ENCODE results near the gene KCTD21.
A peak's percentile ranks its signal among the peaks of the same experiment; 100 is the strongest.

KCTD21 gene

DNA sequence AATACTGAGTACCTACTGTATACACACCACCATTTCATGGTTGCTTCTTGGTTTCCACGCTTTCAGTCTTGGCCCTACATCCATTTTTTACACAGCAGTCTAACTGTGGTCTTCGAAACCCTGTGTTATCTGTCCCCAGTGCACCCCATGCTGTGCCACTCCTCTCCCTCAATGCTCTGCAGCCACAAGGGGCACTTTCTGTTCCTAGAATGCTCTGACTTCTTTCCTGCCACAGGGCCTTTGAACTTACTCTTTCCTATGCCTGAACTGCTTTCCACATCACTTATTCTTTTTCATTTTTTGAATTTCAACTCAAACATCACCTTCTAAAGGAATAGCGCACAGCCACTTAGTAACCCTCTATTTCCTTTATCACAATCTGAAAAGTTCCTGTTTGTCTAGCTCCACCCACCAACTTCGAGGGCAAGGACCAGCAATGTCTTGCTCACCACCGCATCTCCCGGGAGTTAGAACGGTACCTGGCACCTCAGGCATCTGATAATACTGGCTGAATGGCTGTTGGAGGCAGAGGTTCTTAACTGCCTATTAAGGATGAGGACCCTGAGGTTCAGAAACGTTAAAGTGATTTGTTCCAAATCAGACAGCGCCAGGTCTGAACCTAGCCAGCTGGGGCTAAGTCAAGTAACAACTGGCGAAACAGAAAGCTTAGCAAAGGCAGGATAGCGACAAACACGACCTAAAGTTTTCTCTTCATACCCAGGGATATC is 49.6 kb downstream of the KCTD21 start:
- H3K9me3 ChIP-seq (ENCODE audit: severe bottlenecking) = no peaks in the 10 kb centered on the region
- peaks cover 3% of the 10 kb centered on the region for H3K4me1 ChIP-seq (ENCODE audit: insufficient read depth, poor library complexity, severe bottlenecking)
- TF ChIP-seq, protein P1, sequence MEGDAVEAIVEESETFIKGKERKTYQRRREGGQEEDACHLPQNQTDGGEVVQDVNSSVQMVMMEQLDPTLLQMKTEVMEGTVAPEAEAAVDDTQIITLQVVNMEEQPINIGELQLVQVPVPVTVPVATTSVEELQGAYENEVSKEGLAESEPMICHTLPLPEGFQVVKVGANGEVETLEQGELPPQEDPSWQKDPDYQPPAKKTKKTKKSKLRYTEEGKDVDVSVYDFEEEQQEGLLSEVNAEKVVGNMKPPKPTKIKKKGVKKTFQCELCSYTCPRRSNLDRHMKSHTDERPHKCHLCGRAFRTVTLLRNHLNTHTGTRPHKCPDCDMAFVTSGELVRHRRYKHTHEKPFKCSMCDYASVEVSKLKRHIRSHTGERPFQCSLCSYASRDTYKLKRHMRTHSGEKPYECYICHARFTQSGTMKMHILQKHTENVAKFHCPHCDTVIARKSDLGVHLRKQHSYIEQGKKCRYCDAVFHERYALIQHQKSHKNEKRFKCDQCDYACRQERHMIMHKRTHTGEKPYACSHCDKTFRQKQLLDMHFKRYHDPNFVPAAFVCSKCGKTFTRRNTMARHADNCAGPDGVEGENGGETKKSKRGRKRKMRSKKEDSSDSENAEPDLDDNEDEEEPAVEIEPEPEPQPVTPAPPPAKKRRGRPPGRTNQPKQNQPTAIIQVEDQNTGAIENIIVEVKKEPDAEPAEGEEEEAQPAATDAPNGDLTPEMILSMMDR (IDR thresholded peaks at IDR 0.05; ENCODE audit: poor library complexity, severe bottlenecking) = peak; percentile 7
- H3K4me3 ChIP-seq (ENCODE audit: severe bottlenecking) = peak overlapping the region; percentile 83
- H3K27ac ChIP-seq (ENCODE audit: poor library complexity, severe bottlenecking) = peak overlapping the region; percentile 68
- ATAC-seq (ENCODE audit: low read depth) = peak; percentile 38; the same call in 2 of the 3 replicates
- peaks cover 19% of the 10 kb centered on the region; the same call in 1 of the 2 replicates for H3K36me3 ChIP-seq (ENCODE audit: low read depth)
- no peak for DNase-seq (ENCODE audit: low spot score)
- H3K27me3 ChIP-seq (ENCODE audit: insufficient read depth, poor library complexity, severe bottlenecking) = no peaks in the 10 kb centered on the region

DNA sequence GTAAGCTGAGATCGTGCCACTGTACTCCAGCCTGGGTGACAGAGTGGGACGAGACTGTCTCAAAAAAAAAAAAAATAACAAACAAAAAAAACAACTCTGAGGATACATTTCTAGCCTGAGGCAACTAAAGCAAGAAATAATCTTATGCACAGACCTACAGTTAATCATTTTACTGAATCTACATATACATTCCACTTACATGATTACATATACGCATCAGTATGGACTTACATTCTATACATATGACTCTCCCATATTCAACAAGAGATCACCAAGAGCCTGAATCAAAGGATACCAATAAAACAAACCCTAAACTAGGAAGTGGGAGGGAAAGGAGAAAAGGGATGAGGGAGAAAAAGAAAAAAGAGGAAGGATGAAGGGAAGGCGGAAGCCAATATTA is 50.1 kb downstream of the KCTD21 start:
- Histone ChIP-seq H3K4me3 (ENCODE audit: severe bottlenecking) (no peak overlapping the region), H3K27ac (ENCODE audit: poor library complexity, severe bottlenecking) (peak overlapping the region; percentile 68), H3K27me3 (ENCODE audit: insufficient read depth, poor library complexity, severe bottlenecking) (no peaks in the 10 kb centered on the region), H3K9me3 (ENCODE audit: severe bottlenecking) (no peaks in the 10 kb centered on the region), H3K36me3 (ENCODE audit: low read depth) (peaks cover 21% of the 10 kb centered on the region; the same call in 1 of the 2 replicates), H3K4me1 (ENCODE audit: insufficient read depth, poor library complexity, severe bottlenecking) (peaks cover 3% of the 10 kb centered on the region)
- TF ChIP-seq, protein P1 (IDR thresholded peaks at IDR 0.05; ENCODE audit: poor library complexity, severe bottlenecking) = no peak
- DNase-seq (ENCODE audit: low spot score) = no peak
- ATAC-seq (ENCODE audit: low read depth) = peak; percentile 26; the same call in 1 of the 3 replicates

DNA sequence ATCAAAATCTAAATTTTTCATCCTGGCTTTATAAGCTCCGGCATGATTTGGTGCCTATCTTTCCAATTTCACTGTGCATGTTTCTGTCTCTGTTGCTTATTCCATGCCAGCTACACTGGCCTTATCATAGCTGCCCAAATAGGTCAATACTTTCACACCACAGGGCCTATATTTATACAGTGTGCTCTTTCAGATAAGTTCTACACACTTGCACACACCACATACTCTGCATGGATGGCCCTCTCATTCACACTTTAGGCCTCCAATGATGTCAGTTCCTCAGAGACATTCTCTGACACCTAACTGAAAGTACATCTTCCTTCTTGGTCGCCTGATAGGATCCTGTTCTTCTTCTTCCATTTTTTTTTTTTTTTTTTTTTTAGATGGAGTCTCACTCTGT is 56.0 kb downstream of the KCTD21 start:
- peaks cover 17% of the 10 kb centered on the region; the same call in 1 of the 2 replicates for H3K36me3 ChIP-seq (ENCODE audit: low read depth)
- no peak overlapping the region for H3K4me3 ChIP-seq (ENCODE audit: severe bottlenecking)
- H3K9me3 ChIP-seq (ENCODE audit: severe bottlenecking) = no peaks in the 10 kb centered on the region
- H3K4me1 ChIP-seq (ENCODE audit: insufficient read depth, poor library complexity, severe bottlenecking) = no peaks in the 10 kb centered on the region
- ATAC-seq (ENCODE audit: low read depth) = no peak
- no peak overlapping the region for H3K27ac ChIP-seq (ENCODE audit: poor library complexity, severe bottlenecking)
- TF ChIP-seq, protein P1 (IDR thresholded peaks at IDR 0.05; ENCODE audit: poor library complexity, severe bottlenecking) = no peak
- H3K27me3 ChIP-seq (ENCODE audit: insufficient read depth, poor library complexity, severe bottlenecking) = no peaks in the 10 kb centered on the region
- no peak for DNase-seq (ENCODE audit: low spot score)

GRCh38 chr11:78131956-78132355 is 56.5 kb downstream of the KCTD21 start:
- Histone ChIP-seq H3K4me3 (ENCODE audit: severe bottlenecking) (no peak overlapping the region), H3K27me3 (ENCODE audit: insufficient read depth, poor library complexity, severe bottlenecking) (no peaks in the 10 kb centered on the region), H3K4me1 (ENCODE audit: insufficient read depth, poor library complexity, severe bottlenecking) (no peaks in the 10 kb centered on the region), H3K27ac (ENCODE audit: poor library complexity, severe bottlenecking) (no peak overlapping the region), H3K9me3 (ENCODE audit: severe bottlenecking) (no peaks in the 10 kb centered on the region), H3K36me3 (ENCODE audit: low read depth) (peaks cover 12% of the 10 kb centered on the region; the same call in 1 of the 2 replicates)
- no peak for DNase-seq (ENCODE audit: low spot score)
- ATAC-seq (ENCODE audit: low read depth) = no peak
- TF ChIP-seq, protein P1 (IDR thresholded peaks at IDR 0.05; ENCODE audit: poor library complexity, severe bottlenecking) = no peak

- TF ChIP-seq, protein P1 (IDR thresholded peaks at IDR 0.05; ENCODE audit: poor library complexity, severe bottlenecking) = no peak
- no peaks in the 10 kb centered on the region for H3K9me3 ChIP-seq (ENCODE audit: severe bottlenecking)
- no peak overlapping the region for H3K4me3 ChIP-seq (ENCODE audit: severe bottlenecking)
- H3K4me1 ChIP-seq (ENCODE audit: insufficient read depth, poor library complexity, severe bottlenecking) = no peaks in the 10 kb centered on the region
- DNase-seq (ENCODE audit: low spot score) = no peak
- H3K36me3 ChIP-seq (ENCODE audit: low read depth) = peaks cover 29% of the 10 kb centered on the region
- H3K27me3 ChIP-seq (ENCODE audit: insufficient read depth, poor library complexity, severe bottlenecking) = no peaks in the 10 kb centered on the region
- no peak for ATAC-seq (ENCODE audit: low read depth)
- H3K27ac ChIP-seq (ENCODE audit: poor library complexity, severe bottlenecking) = no peak overlapping the region
Observed at GRCh38 chr11:78127403-78127802, 61.0 kb downstream of the KCTD21 start.

Measured in RWPE2 (cell line).